Retinal pigment epithelial cell (primary cell): ENCODE data around the gene TFB2M.
"Not testable (repeated sequence)": the region's sequence is repeated elsewhere in the genome, so short reads cannot be mapped to it uniquely, and the experiment has no call there.

Experiments used
- DNase-seq: peaks from one replicate; pipeline ENCODE4 v3.0.0-alpha.2; 2010; ENCODE audit warnings: low read depth
- H3K4me3 ChIP-seq: 2 replicates; pipeline ENCODE4 v1.5.1; 2011; ENCODE audit warnings: mild to moderate bottlenecking, low read length, control low read depth, moderate library complexity
- CTCF ChIP-seq: conservative IDR thresholded peaks from 2 replicates; pipeline ENCODE4 v1.5.1; 2011; ENCODE audit warnings: low read depth, low read length, control low read depth, inconsistent platforms

The TFB2M gene

DNA sequence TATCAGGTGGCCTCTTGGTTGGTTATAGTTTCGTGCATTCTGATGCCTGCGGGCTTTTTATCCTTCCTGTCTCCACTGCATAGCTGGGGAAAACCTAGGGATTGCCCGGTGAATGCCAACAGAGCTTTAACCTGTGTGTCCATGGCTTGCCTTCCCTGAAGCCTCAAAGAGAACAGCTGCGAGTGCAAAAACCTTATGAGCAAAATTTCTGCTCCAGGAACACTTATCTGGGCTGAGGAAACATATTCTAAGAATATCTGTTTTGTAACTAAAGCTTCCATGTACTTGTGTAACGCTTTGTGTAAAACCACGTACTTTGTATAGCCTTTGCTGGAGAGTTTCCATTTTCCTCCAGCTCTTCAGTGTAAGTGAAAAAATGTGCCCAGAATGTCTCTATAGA is 7.4 kb upstream of the TFB2M start:
- DNase-seq, result no peak
- no peak for TF ChIP-seq CTCF
- H3K4me3 ChIP-seq, result no peak overlapping the region

DNA sequence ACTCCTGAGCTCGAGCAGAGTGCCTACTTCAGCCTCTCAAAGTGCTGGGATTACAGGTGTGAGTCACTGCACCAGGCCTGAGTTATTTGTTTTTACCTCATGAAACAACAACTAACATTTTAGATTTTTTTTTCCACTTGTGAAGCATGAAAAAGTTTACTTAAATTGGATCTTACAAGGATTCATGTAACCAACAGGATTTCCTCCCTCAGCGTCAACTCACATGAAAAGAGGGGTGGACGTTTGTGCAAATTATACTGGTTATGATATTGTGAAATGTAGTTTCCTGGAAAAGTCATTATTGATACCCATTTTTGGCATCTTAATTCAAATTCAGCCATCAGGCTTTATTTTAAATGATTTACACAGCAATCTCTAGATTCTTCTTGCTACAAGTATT is 6.7 kb upstream of the TFB2M start:
- H3K4me3 ChIP-seq, result no peak overlapping the region
- no peak for TF ChIP-seq CTCF
- no peak for DNase-seq

GRCh38 chr1:246571953-246572352 is 5.9 kb upstream of the TFB2M start:
- H3K4me3 ChIP-seq, result no peak overlapping the region
- no peak for TF ChIP-seq CTCF
- DNase-seq, result no peak

DNA sequence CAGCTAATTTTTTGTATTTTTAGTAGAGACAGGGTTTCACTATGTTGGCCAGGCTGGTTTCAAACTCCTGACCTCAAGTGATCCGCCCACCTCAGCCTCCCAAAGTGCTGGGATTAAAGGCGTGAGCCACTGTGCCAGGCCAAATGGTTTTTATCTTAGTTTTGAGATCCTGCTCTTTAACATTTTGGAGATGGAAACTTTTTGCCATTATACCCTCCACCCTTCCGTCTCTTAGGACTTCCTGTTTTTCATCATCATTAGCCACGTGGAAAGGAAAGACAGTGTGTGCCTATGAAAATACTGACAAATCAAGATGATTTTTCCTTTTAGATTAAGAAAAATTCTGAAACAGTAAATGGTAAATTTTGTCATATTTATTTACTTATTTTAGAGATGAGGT is 5.2 kb upstream of the TFB2M start:
- DNase-seq, H3K4me3 ChIP-seq: not testable (repeated sequence)

GRCh38 chr1:246569248-246570238 is 3.5 kb upstream of the TFB2M start:
- no peak for TF ChIP-seq CTCF
- DNase-seq, result no peak
- no peak overlapping the region for H3K4me3 ChIP-seq

- peak overlapping the region; percentile 95 for H3K4me3 ChIP-seq
- no peak for TF ChIP-seq CTCF
- no peak for DNase-seq
Measured at GRCh38 chr1:246567646-246568235, 1.7 kb upstream of the TFB2M start.

DNA sequence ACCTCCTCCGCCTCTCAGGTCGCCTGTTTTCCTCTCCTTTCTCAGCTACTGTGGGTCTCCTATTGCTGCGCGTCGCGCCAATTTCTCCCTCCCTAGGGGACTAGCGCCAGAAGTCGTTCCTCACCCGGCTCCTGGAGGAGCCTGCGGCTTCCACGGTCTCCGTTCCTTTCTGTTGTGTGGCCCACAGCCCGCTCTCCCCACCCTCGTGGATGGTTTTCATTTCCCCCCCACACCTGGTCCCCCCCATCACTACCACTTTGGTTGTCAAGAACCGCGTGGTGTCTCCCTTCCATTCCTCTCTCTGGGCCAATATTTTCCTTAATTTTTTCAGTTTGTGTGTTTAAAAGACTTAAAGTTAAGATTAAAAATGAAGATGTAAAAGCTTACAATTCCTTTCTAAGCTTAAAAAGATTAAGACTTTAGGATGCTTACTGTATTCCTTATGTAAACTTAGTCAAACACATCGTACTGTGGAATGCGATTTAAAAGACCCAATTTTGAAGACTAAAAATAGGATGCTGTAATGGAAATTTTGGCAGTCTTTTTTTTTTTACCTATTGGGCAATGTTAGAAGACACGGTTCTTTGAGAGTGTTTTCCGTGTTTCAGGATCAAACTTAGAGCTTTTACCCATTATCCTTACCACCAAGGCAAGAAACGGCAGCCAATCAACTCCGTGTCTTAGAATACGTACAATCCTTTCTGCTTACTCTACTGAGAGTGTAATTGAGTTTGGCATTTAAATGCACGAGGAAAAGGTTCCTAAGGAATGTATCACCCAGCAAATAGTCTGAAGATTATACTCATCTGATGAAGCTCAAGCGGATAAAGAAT is 968 bp upstream of the TFB2M start:
- H3K4me3 ChIP-seq, result peak overlapping the region; percentile 95
- peak; percentile 69 for DNase-seq
- no peak for TF ChIP-seq CTCF
